Measurements from ENCODE around the gene PLEKHG5. TPM values are rescaled to one million over a fixed set of nuclear protein-coding genes. Genes with fewer than 3 reads are reported as not detected.

PLEKHG5 gene
- polyA plus RNA-seq, 10 donors: 6.9 to 15.1 (median 9.8) TPM

DNA sequence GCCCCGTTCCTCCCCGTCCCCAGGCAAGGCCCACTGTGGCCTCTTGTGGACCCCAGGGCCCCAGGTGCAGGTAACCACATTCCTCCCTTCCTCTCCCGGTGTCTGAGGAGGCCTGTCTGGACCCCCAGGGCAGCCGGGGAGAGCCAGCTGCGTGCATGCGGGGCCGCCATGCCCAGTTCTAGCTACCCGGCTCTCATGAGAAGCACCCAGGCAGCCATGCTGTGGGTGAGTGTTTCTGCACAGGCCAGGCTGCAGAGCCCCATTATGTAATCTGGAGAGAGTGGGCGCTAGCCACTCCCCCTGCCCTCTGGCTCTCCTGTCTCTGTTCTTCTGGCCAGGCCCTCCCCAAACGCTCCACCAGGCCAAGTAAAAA lies 18.4 kb upstream of the PLEKHG5 start:
- DNase-seq: no peak

DNA sequence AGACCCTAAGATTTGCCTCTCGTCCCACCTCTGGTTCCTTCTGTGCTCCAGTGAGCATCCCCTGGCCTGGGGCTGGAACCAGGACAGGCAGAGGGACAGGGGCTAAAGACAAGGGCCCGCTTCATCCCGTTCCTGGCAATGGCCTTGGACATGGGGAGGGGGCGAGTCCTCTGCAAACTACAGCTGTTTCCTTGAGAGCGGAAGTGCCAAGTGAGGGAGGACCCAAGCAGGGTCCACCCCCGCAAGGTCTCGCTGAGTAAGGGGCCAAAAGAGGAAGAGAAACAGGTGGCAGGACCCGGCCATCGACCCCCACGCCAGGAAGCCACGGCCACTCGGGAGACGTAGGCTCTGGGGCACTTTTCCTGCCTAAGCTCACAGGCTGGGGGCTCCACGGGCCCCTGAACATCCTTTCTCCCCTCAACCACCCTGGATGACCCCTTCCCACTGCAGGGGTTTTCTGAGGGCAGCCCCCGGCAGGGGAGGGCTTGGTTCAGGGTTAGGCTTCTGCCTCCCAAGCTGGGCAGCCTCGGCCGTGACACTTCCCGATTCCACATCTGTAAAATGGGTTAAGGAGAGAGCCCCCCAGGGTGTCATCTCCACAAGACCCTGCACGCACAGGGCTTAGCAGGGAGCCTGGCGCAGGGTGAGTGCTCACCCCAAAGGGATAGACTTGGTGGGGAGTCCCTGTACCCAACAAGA lies 17.9 kb upstream of the PLEKHG5 start:
- no peak for DNase-seq

DNA sequence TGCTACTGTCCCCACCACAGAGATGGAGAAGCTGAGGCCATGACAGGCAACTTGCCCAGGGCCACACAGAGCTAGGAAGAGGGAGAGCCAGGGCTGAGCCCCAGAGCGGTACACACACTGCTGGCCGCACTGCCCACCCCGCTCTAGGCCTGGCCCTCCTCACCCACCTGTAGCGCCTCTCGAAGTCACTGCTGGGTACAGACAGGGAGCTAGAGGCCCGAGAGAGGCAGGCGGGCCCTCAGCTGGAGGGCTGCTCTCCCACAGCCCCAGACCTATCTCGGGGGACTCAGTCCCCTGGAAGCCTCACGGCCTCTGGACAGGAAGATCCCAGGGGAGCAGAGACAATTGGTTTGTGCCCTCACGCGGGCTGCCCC lies 17.3 kb upstream of the PLEKHG5 start:
- DNase-seq: no peak

DNA sequence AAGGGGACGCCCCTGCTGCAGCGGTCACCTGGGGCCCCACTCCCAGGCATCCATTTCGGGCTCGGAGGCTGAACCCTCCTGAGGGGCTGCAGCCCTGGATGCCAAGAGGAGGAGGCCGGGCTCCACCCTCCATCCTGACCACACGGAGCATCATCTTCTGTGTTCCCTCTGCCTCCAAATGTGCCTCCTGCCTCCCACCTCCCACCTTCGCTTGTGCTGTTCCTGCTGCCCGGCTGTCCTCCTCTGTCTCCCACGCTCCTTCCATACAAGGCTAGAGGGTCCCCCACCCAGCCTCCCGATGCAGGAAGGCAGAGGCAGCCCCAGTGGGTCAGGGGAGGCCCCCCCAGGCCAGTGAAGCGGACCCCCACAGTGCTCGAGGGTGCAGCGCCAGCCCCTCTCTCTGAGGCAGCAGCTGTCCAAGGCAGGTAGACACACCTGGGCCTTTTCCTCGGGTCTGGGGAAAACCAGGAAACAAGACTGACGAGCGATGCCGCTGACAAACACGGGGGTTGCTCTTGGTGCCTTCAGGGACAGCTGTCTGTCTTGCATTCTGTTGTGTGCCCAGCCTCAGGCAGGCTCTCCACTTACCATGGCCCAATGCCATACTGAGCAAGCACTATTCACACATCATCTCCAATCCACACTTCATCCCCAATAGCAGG lies 16.8 kb upstream of the PLEKHG5 start:
- DNase-seq: no peak

DNA sequence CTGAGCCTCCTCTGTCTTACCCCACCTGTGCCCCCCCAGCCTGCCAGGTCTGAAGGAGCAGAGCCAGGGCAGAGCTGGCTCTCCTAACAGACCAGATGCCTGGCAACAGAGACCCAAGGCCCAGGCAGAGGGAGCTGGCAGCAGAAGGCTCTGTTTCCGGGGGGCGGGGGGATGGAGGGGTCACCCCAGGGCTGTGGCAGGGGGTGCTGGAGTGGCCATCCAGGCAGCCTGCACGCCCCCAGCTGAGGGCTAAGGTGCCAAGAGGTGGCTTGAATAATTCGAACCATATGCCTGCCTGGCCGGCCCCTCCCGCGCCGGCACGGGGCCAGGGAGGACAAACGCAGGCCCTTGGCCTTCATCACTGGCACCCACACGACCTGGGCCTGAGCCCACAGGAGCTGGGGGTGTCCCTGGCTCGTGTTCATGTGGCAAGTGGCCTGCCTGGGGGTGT lies 16.0 kb upstream of the PLEKHG5 start:
- no peak for DNase-seq

DNA sequence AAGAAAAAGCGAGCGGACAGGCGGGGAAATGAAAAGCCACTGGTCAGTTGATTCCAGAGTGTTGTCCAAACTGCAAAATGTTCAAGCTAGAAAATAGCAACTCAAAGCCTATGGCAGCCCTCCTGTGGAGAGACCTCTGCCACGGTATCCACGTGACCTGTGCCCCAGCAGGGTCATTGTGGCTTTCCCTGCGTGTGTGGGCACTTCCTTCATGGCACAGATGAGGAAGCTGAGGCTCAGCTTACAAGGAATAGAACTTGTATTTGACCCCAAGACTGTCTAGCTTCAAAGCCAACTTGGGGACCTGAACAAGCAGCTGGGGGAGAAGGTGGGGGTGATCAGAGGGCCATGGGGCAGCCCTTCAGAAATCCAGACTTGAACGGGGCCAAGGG lies 15.6 kb upstream of the PLEKHG5 start:
- no peak for DNase-seq

DNA sequence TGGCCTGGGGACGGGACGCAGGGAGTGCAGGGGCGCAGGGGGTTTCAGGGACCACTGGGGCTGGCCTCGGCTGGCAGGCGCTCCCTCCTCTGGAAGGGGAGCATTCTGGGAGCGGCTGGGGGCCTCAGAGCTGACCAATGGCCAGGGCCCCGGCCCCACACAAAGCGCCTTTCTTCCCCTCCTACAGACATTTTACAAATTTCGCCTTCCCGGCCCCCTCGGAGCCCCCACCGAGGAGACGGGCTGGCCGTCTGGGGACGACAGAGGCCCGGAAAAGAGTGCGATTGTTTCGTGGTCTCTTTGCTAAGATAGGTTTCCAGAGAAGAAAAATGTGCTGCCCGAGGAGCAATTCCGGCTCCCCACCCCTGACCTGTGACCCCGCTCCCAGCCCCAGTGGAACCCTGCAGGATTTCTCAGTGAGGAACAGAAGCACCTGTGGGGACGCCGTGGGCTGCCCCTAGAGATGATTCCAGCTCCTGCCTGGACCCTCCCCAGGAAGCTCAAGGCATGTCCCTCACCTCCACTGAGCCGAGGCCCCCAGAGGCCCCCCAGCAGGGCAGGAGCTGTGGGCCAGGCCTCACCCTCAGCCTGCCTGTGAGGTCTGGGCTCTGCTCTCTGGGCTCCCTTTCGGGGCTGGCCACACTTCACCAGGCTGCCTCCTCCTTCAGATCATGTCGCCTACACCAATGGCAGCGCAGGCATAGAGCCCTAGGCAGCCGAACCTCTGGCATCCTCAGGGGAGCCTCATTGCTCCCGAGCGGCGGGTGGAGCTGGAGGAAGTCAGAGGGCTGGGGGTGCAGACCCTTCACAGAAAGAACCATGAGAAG lies 15.0 kb upstream of the PLEKHG5 start:
- DNase-seq: no peak

DNA sequence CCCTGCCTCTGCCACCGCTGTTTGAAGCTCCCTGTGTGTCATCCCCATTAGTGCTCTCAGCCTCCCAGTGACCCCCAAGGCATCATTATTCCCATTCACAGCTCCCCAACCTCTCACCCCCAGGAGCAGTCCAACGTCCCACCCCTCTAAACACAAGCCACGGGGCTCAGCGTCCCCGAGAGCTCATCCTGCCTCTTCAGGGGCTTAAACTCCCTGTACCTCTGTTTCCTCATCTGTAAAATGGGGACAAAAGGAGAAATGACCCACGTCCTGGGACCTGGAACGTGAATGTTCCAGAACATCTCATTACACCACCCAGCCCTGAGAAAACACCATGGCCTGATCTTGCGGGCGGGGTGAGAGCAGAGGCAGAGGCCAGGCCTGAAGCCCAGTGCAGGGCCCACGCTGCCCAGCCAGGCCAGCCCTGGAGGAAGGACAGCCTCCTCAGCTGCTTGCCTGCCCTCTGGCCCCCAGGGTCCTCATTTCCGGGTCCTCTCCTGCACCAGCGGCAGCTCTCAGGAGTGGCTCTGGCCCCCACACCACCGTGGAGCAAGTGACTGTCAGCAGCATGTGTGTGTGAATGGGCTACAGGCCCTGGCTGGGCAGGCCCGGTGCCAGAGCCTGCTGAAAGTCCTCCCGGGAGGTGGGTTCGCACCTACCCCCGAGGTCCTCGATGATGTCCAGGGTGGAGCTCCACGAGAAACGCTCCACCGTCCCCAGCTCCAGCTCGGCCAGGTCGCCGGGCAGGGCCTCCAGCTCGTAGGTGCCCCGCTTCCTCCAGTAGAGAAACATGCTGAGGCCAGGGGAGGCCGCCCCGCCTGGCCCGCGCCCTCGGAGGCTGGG lies 14.1 kb upstream of the PLEKHG5 start:
- no peak for DNase-seq

DNA sequence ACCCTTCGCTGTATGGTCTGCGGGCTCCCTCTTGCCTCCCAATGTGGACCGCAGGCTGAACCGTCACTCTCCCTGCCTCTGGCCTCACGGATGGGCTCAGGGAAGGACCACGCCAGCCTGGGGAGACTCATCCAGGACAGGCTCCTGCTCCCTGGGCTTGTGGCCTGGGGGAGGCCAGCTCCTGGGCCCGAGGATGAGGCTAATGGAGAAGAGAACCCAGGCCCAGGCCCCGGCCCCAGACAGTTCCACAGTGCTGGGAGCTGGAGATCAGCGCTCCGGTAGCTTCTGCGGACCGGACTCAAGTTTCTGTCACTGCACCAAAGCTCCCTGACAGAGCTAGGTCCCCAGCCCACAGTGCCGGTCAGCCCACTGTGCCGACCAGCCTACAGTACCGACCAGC lies 13.4 kb upstream of the PLEKHG5 start:
- no peak for DNase-seq

DNA sequence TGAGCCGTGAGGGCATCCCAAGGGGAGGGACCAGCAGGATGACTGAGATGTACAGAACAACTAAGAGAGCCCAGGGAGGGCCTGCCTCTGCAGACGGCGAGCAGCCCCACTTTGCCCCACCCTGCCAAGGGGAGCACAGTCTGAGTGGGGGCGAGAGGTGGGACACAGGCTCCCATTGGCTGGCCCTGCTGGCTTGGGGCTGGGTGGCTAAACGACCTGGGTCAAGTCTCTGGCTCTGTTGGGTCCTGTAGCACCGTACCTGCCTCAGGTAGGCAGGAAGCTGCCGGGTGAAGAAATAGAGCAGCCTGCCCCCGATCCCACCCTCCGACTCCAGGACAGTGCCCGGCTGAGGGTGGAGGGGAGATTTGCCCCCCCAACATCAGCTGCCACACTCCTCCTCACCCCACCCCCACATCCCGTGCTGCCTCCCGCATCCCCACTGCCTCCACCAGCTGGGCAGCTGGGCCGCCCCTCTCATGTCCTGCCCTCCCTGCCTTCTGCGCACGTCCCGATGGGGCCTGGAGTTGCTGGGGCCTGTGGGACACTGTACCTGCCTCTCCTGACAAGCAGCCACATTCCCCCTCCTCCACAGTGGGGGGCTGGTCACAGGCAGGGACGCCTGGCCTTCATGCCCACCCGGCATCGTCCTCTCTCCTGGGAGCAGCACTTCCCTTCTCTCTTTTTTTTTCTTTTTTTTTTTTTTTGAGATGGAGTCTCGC lies 12.6 kb upstream of the PLEKHG5 start:
- DNase-seq: no peak

DNA sequence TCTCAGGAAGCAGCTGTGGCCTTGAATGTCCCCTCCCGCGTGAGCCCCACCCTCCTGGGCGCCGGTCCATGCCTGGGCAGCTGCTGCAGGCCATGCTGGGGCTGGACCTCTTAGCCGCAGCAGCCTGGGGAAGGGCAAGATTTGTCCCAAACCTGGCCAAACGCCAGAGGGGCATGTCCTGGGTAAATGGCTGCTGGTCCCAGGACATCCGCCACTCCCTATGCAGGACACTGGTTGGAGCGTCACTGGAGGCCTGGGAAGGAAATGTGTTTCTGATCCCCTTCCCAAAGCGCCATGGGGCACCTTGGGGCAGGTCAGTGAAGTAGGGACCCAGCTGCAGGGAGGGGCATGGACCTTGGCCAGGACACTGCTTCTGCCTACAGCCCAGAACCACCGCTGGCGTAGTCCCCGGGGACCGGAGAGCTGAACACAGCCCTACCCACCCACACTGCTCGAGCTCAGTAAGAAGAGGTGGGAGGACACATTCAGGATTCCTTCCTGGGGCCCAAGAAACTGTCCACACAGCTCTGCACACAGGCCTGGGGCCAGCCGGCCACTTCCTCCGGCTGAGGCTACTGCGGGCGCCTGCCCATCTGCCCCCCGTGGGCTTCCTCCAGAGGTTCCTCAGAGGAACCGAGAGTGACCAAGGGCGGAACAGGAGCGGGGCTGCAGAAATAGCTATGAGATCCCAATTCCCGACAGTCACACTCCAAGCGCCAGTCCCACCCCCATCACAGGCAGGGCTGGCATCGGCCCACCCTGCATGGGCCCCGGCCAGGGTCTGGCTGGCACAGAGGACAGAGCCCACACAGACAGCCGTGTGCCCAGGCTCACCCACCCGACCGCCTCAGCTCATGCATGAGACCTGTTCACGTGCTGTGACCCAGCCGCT lies 10.8 kb upstream of the PLEKHG5 start:
- peak; percentile 75 to 85 (median 78) for DNase-seq

DNA sequence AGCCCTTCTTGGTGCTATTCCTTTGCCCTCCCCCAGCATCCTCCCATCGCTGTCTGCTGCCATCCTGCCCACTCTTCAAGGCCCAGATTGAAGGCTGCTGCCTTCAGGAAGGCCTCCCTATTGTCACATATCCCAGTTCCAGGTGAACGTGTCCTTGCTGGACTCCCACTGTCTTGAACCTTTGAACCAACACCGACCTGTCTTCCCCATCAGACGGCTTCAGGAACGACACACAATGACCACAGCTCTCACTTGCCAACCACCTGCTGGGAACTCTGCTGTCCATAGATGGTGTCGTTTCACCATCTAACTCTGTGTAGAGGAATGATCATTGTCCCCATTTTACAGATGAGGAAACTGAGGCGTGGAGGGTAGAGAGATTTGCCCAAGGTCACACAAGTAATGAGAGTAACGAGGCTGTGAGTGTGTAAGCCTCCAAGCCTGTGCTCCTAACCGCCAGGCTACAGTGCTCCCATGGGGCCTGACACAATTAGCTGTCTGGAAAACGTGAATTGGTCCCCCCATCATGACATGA lies 9.9 kb upstream of the PLEKHG5 start:
- DNase-seq: no peak

DNA sequence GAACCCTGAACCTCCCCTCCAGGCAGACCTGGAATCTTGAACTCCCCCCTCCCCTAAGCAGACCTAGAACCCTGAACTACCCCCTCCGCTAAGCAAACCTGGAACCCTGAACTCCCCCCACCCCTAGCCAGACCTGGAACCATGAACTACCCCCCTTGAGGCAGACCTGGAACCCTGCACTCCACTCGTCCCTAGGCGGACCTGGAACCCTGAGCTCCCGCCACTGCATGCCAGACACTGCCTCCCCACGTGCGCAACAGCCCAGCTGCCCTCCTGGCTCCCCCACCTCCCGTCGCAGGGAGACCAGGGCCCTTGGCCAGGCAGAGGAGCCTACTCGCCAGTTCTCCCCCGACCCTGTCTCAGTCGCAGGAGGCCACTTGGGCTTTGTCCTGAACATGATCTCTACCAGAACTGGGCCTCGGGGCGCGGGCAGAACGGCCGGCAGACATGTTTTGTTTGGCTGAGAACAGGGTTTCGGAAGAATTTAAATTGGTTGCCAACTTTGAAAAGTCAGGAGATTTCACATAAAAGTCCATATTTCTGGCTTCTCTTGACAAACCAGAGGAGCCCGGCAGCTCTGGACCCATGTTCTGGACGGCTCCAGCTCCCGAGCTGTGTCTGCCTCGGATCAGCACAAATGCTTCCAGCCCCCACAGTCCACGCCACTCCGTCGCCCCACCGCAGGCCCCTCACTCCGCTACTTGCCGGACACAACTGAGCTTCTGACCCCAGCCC lies 9.2 kb upstream of the PLEKHG5 start:
- no peak for DNase-seq

DNA sequence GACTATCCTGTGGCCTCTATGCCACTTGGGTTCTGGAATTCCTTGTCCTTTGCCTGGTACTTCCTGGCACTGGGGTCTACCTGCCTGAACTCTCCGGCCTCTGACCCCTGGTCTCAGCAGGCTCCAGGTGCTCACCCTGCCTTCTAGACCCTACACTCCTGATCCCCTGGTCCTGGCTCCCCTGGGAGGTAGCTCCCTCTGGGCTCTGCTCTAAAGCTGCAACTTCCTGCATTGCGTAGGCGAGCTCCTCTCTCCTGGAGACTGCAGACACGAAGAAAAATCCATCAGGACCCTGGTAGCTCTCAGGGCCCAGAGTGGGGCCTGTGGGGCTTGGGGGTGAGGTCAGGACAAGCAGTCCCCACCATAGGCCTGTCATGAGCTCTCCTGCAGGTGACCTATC lies 7.8 kb upstream of the PLEKHG5 start:
- no peak for DNase-seq

DNA sequence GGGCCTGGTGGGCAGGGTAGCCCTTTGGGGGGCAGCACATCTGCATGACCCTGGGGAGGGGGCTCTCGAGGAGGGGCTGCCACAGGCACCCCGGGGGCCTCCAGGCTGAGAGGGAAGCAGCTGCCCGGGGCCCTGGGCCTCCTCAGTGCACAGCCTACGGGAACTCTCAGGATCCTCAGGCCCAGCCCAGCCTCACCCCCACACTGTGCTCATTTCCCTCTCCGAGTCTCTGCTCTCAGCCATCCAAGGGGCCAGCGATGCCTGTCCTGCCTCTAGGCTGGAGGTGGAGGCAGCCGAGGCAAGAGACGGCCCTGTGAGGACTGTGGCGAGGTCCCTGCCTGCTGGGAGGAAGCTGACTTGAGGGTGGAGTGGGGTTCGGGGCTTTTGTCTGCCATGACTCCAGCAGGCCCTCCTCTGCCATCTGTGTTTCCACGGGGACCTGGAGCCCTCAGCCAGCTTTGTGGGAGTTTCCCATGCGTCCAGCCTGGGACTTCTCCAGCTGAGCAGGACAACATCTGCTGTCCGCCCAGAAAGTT lies 7.2 kb upstream of the PLEKHG5 start:
- no peak for DNase-seq

DNA sequence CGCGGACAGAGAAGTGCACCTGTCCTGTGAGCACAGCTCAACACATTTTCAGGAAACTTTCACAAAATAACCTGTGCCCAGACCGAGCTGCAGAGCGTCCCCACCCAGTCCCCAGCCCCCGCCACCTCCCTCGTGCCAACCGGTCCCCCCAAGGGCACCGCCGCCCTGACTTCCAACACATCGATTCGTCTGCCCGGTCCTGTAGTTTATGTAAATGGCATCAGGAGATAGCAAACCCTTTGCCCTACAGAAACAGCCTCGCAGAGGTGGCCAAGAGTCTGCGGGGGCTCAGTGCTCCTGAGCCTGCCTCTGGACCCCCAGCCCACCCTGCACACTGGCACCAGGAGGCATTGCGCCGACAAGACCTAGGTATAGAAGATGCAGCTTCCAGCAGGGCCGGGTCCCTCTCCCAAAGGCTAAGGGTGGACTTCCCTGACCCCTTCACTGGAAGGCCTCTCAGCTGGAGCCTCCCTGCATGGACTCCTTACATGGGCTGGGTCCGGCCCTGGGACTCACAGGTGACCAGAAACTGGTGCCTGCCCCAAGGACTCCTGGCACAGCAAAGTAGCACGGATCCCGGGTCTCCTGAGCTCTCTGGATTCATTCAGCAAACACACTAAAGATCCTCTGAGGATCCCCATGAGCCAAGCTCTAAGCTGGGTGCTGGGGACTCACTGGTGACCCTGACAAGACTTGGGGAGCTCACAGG lies 6.6 kb upstream of the PLEKHG5 start:
- no peak for DNase-seq

DNA sequence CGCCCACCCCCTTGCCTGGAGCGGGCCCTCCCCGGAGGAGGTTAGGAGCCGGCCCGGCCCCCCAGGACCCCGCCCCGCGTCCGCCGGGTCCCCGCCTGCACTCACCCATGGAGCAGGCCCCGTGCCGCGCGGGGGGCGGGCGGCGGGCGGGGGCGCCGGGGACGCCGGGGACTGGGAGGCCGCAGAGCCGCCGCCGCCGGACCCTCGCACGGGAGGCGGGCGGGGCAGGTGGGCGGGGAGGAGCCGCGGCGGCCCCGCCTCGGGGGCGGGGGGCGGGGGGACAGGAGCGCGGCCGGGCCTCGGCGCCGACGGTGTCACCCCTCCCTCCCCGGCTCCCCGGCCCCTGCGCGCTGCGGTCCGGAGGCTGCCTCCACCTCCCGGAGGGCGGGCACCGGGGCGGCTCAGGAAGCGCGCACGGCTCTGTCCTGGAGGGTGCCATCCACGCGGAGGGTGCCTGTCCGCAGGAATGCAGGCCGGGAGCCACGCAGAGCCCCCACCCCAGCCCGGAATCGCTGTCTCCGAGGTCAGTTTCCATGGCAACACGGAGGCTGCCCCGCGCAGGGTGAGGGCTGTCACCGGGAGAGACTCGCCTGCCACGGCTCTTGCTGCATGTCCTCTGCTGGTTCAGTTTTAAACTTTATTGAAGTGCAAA lies 5.9 kb upstream of the PLEKHG5 start:
- peak in 1 of 3 donors; percentile 69 for DNase-seq

DNA sequence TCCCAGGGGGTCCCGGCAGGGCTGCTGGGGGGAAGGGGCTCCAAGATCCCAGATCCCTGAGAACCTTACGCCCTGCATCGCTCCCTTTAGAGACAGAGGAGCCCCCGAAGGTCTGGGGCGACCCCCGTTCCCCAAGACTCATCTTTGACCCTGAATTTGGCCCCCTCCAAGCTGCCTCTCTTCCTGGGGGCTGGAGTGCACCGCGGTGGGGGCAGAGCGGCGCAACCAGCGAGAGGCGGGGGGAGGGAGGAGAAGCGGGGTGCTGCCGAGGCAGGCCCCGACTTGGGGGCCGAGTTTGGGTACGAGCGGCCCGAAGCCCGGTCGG lies 5.4 kb upstream of the PLEKHG5 start:
- no peak for DNase-seq
